ENCODE results near the gene STX1A. TPM values are rescaled to one million over a fixed set of nuclear protein-coding genes. Genes with fewer than 3 reads are reported as not detected.
A peak's percentile ranks its signal among the peaks of the same experiment; 100 is the strongest.

STX1A gene
- total and polyA plus RNA-seq, 2 of the 13 experiments (the other 11 are each of a cell fraction or from before 2014, with no cell fraction given), result 6.1 to 12.2 TPM

GRCh38 chr7:73667344-73668102, 51.9 kb downstream of the STX1A start, which contains the start of gene VPS37D (continued):
- TF ChIP-seq ZNF331 (CRISPR knock-in tag; IDR thresholded peaks at IDR 0.05), result no peak
- no peak for TF ChIP-seq FOXK2 (IDR thresholded peaks at IDR 0.05)
- no peak for TF ChIP-seq ZBTB42 (CRISPR knock-in tag; IDR thresholded peaks at IDR 0.05)
- TF ChIP-seq SMAD3 (CRISPR knock-in tag; IDR thresholded peaks at IDR 0.05), result no peak
- no peak for TF ChIP-seq BRD4 (CRISPR knock-in tag; IDR thresholded peaks at IDR 0.05)
- TF ChIP-seq PHF21A (CRISPR knock-in tag; IDR thresholded peaks at IDR 0.05), result 0 out of 2 replicates have a peak, but pooled peaks have one; percentile 35
- TF ChIP-seq MTF2 (CRISPR knock-in tag; IDR thresholded peaks at IDR 0.05; ENCODE audit: borderline replicate concordance), result no peak
- peak in 1 of 2 experiments; percentile 79; a peak in 3 of 4 replicates for TF ChIP-seq HMGXB4 (CRISPR knock-in tag; IDR thresholded peaks at IDR 0.05; ENCODE audit: borderline replicate concordance in 1 of 2, low read depth in 1 of 2)
- TF ChIP-seq MXI1 (IDR thresholded peaks at IDR 0.05; ENCODE audit: borderline replicate concordance, low read depth, low read length), result peak; percentile 60; the same call in 1 of the 3 replicates
- TF ChIP-seq SIN3B (IDR thresholded peaks at IDR 0.05; ENCODE audit: low read length), result no peak
- TF ChIP-seq ZNF773 (CRISPR knock-in tag; IDR thresholded peaks at IDR 0.05; ENCODE audit: borderline replicate concordance), result no peak
- TF ChIP-seq ZNF563 (CRISPR knock-in tag; IDR thresholded peaks at IDR 0.05), result peak; percentile 56; the same call in 1 of the 2 replicates
- no peak for TF ChIP-seq ZNF292 (CRISPR knock-in tag; IDR thresholded peaks at IDR 0.05; ENCODE audit: borderline replicate concordance, low read depth)
- 0 out of 2 replicates have a peak, but pooled peaks have one; percentile 36 for TF ChIP-seq ZBTB33 (CRISPR knock-in tag; IDR thresholded peaks at IDR 0.05)
- TF ChIP-seq DPF2 (CRISPR knock-in tag; IDR thresholded peaks at IDR 0.05; ENCODE audit: borderline replicate concordance, low read depth), result no peak
- no peak for TF ChIP-seq PRMT3 (CRISPR knock-in tag; IDR thresholded peaks at IDR 0.05; ENCODE audit: borderline replicate concordance, low read depth)
- TF ChIP-seq SAFB2 (CRISPR knock-in tag; IDR thresholded peaks at IDR 0.05; ENCODE audit: borderline replicate concordance, low read depth), result no peak
- no peak for TF ChIP-seq ZNF282 (IDR thresholded peaks at IDR 0.05; ENCODE audit: partially characterized antibody)
- TF ChIP-seq CEBPZ (IDR thresholded peaks at IDR 0.05; ENCODE audit: low read length), result no peak
- TF ChIP-seq NFIC (IDR thresholded peaks at IDR 0.05; ENCODE audit: low read length), result no peak
- no peak for TF ChIP-seq HES4 (CRISPR knock-in tag; IDR thresholded peaks at IDR 0.05; ENCODE audit: borderline replicate concordance)
- no peak for TF ChIP-seq ZNF317 (CRISPR knock-in tag; IDR thresholded peaks at IDR 0.05)
- no peak for TF ChIP-seq ZNF792 (CRISPR knock-in tag; IDR thresholded peaks at IDR 0.05)
- no peak for TF ChIP-seq ZNF230 (CRISPR knock-in tag; IDR thresholded peaks at IDR 0.05)
- TF ChIP-seq ZNF724P (CRISPR knock-in tag; IDR thresholded peaks at IDR 0.05; ENCODE audit: borderline replicate concordance), result no peak
